Vagina (tissue), 2 donors: Measurements from ENCODE around the gene MBD5.

ENCODE experiments used
- CTCF ChIP-seq, 3 experiments: fragments of 450-650 bp in 2 of 3; fragments of 200-600 bp in 1 of 3; sonication (generic) in 1 of 3; IDR thresholded peaks; one replicate each; pipeline ENCODE4 v1.5.1; 2017 to 2019; ENCODE audit warnings: antibody characterized with exemption in 3 of 3, mild to moderate bottlenecking in 2 of 3, moderate library complexity in 2 of 3
- POLR2A ChIP-seq, 2 donors: fragments of 450-650 bp; IDR thresholded peaks; one replicate each; pipeline ENCODE4 v1.6.1; 2017; ENCODE audit warnings: antibody characterized with exemption in 2 of 2, mild to moderate bottlenecking in 2 of 2, moderate library complexity in 2 of 2
- POLR2AphosphoS5 ChIP-seq, 2 donors: sonication (generic); formaldehyde crosslinking; IDR thresholded peaks; one replicate each; pipeline ENCODE4 v1.9.0; 2017; ENCODE audit warnings: antibody characterized with exemption in 2 of 2, mild to moderate bottlenecking in 2 of 2, low read depth in 1 of 2; ENCODE audit not compliant: insufficient read depth in 1 of 2

GRCh38 chr2:148240838-148241237, 219.9 kb downstream of the MBD5 start:
- TF ChIP-seq POLR2A (IDR thresholded peaks at IDR 0.05) (no peak), CTCF (IDR thresholded peaks at IDR 0.05) (no peak), POLR2AphosphoS5 (IDR thresholded peaks at IDR 0.05; ENCODE audit: insufficient read depth in 1 of 2, low read depth in 1 of 2) (no peak)
